OCI-LY7 (cell line): Measurements from ENCODE around the gene SOBP.

Source experiments
- CTCF ChIP-seq: fragments of 200-600 bp; sonication (generic); conservative IDR thresholded peaks from 2 replicates; pipeline ENCODE4 v1.5.1; 2014; ENCODE audit warnings: mild to moderate bottlenecking, antibody characterized with exemption, low read length, moderate library complexity, mixed read lengths
- EZH2phosphoT487 ChIP-seq: fragments of 200-600 bp; sonication (generic); IDR thresholded peaks from 2 replicates; pipeline ENCODE4 v1.6.1; 2018; ENCODE audit warnings: low read depth, borderline replicate concordance, mild to moderate bottlenecking, mixed run types, antibody characterized with exemption, low read length, moderate library complexity, mixed read lengths

GRCh38 chr6:107539409-107539808, 49.5 kb downstream of the SOBP start:
- TF ChIP-seq CTCF (no peak), EZH2phosphoT487 (no peak)
